WTC11 (cell line): ENCODE measurements around the gene DOCK8. TPM values are rescaled to one million over a fixed set of nuclear protein-coding genes. Genes with fewer than 3 reads are reported as not detected.

Experiments used
- ATAC-seq: fragments of 200-7000 bp; cut with Tn5 transposase; 2 replicates; pipeline ENCODE4 v1.10.0; 2021; ENCODE audit warnings: mild to moderate bottlenecking, moderate library complexity
- CTCF ChIA-PET: fragments of 300-600 bp; sonication (Branson Sonifier 250); formaldehyde crosslinking; loops from one replicate; lab custom pipeline; 2021; ENCODE audit warnings: antibody characterized with exemption; lab: Charles Lee
- POLR2A ChIA-PET: fragments of 350-600 bp; sonication (Branson Sonifier 250); formaldehyde crosslinking; loops from one replicate; lab custom pipeline; 2021; ENCODE audit warnings: antibody characterized with exemption; lab: Charles Lee
- DNase-seq: peaks from one replicate; pipeline ENCODE4 v3.0.0; 2021; ENCODE audit warnings: low spot score
- H3K27ac Mint-ChIP-seq: 2 replicates; pipeline ENCODE4 v1.8.0; 2021; ENCODE audit warnings: mixed read lengths
- H3K27me3 Mint-ChIP-seq: 2 replicates; pipeline ENCODE4 v1.8.0; 2021; ENCODE audit warnings: low read depth, mild to moderate bottlenecking, moderate library complexity, mixed read lengths
- H3K36me3 Mint-ChIP-seq: 2 replicates; pipeline ENCODE4 v1.8.0; 2021; ENCODE audit warnings: mixed read lengths
- H3K4me1 Mint-ChIP-seq: 2 replicates; pipeline ENCODE4 v1.8.0; 2022; ENCODE audit warnings: mixed read lengths
- H3K4me3 Mint-ChIP-seq: 2 replicates; pipeline ENCODE4 v1.8.0; 2021; ENCODE audit warnings: mild to moderate bottlenecking, moderate library complexity, mixed read lengths
- H3K9me3 Mint-ChIP-seq: 2 replicates; pipeline ENCODE4 v1.8.0; 2021; ENCODE audit warnings: mixed read lengths
- CBFB ChIP-seq: sonication (generic); formaldehyde crosslinking; IDR thresholded peaks from 2 replicates; pipeline ENCODE4 v1.8.1; 2022; ENCODE audit warnings: mild to moderate bottlenecking, low read depth, missing genetic modification reagents
- CREM ChIP-seq: sonication (generic); formaldehyde crosslinking; IDR thresholded peaks from 2 replicates; pipeline ENCODE4 v1.8.1; 2022; ENCODE audit warnings: mild to moderate bottlenecking, missing genetic modification reagents, moderate library complexity
- GRHL2 ChIP-seq: fragments of 250-450 bp; sonication (Bioruptor Pico); IDR thresholded peaks from 2 replicates; pipeline ENCODE4 v1.8.0; 2022; ENCODE audit warnings: mild to moderate bottlenecking, moderate library complexity; ENCODE audit not compliant: insufficient replicate concordance, severe bottlenecking
- GTF2I ChIP-seq: fragments of 250-450 bp; sonication (Bioruptor Pico); conservative IDR thresholded peaks from 2 replicates; pipeline ENCODE4 v1.4.0; 2021; ENCODE audit warnings: mild to moderate bottlenecking
- JAZF1 ChIP-seq: fragments of 250-450 bp; sonication (Bioruptor Pico); IDR thresholded peaks from 2 replicates; pipeline ENCODE4 v1.9.0; 2021; ENCODE audit warnings: moderate library complexity, mild to moderate bottlenecking, inconsistent platforms
- MXD4 ChIP-seq: fragments of 250-450 bp; sonication (Bioruptor Pico); IDR thresholded peaks from 2 replicates; pipeline ENCODE4 v1.8.0; 2021; ENCODE audit warnings: mild to moderate bottlenecking, moderate library complexity, borderline replicate concordance
- NR3C1 ChIP-seq: sonication (generic); formaldehyde crosslinking; conservative IDR thresholded peaks from 2 replicates; pipeline ENCODE4 v1.8.1; 2023; ENCODE audit warnings: low read depth, mild to moderate bottlenecking, missing genetic modification reagents
- RELA ChIP-seq: sonication (generic); formaldehyde crosslinking; IDR thresholded peaks from 2 replicates; pipeline ENCODE4 v1.8.1; 2022; ENCODE audit warnings: missing genetic modification reagents, mild to moderate bottlenecking, borderline replicate concordance
- TCF7 ChIP-seq: sonication (generic); formaldehyde crosslinking; IDR thresholded peaks from 2 replicates; pipeline ENCODE4 v1.8.0; 2022; ENCODE audit warnings: mild to moderate bottlenecking, low read depth, missing genetic modification reagents, moderate library complexity
- TEAD4 ChIP-seq: sonication (generic); formaldehyde crosslinking; IDR thresholded peaks from 2 replicates; pipeline ENCODE4 v1.8.0; 2022; ENCODE audit warnings: mild to moderate bottlenecking, missing genetic modification reagents
- ZNF121 ChIP-seq: sonication (generic); formaldehyde crosslinking; IDR thresholded peaks from 2 replicates; pipeline ENCODE4 v1.8.0; 2023; ENCODE audit warnings: missing genetic modification reagents
- ZNF219 ChIP-seq: sonication (generic); formaldehyde crosslinking; IDR thresholded peaks from 2 replicates; pipeline ENCODE4 v1.8.0; 2023; ENCODE audit warnings: missing genetic modification reagents, mild to moderate bottlenecking, borderline replicate concordance
- ZNF232 ChIP-seq: sonication (generic); formaldehyde crosslinking; IDR thresholded peaks from 2 replicates; pipeline ENCODE4 v1.8.0; 2022; ENCODE audit warnings: mild to moderate bottlenecking, missing genetic modification reagents
- ZNF317 ChIP-seq: sonication (generic); formaldehyde crosslinking; IDR thresholded peaks from 2 replicates; pipeline ENCODE4 v1.8.1; 2023; ENCODE audit warnings: low read depth, mild to moderate bottlenecking, moderate library complexity, missing genetic modification reagents, borderline replicate concordance
- total RNA-seq: library from RNA; stranded (reverse); gene quantifications from 3 replicates; pipeline ENCODE4 v1.2.3, GENCODE V29; 2021
- TF ChIP-seq, protein P1 (sequence below): sonication (generic); formaldehyde crosslinking; IDR thresholded peaks from 2 replicates; pipeline ENCODE4 v1.8.1; 2022; ENCODE audit warnings: mild to moderate bottlenecking, missing genetic modification reagents, moderate library complexity, borderline replicate concordance
- TF ChIP-seq, protein P2 (sequence below): sonication (generic); formaldehyde crosslinking; IDR thresholded peaks from 2 replicates; pipeline ENCODE4 v1.8.1; 2023; ENCODE audit warnings: mild to moderate bottlenecking, missing genetic modification reagents, moderate library complexity
- TF ChIP-seq, protein P3 (sequence below): sonication (generic); formaldehyde crosslinking; IDR thresholded peaks from 2 replicates; pipeline ENCODE4 v1.8.1; 2022; ENCODE audit warnings: low read depth, mild to moderate bottlenecking, moderate library complexity, missing genetic modification reagents, borderline replicate concordance
- TF ChIP-seq, protein P4 (sequence below): sonication (generic); formaldehyde crosslinking; IDR thresholded peaks from 2 replicates; pipeline ENCODE4 v1.8.0; 2022; ENCODE audit warnings: mild to moderate bottlenecking, missing genetic modification reagents
- TF ChIP-seq, protein P5 (sequence below): fragments of 250-450 bp; sonication (Bioruptor Pico); IDR thresholded peaks from 2 replicates; pipeline ENCODE4 v1.9.0; 2021; ENCODE audit warnings: moderate library complexity, mild to moderate bottlenecking, inconsistent platforms, borderline replicate concordance
- TF ChIP-seq, protein P6 (sequence below): sonication (generic); formaldehyde crosslinking; IDR thresholded peaks from 2 replicates; pipeline ENCODE4 v1.8.1; 2023; ENCODE audit warnings: mild to moderate bottlenecking, missing genetic modification reagents, moderate library complexity

DOCK8 gene
- total RNA-seq, 1 experiment from 2014 or later: 3.2 TPM

DNA sequence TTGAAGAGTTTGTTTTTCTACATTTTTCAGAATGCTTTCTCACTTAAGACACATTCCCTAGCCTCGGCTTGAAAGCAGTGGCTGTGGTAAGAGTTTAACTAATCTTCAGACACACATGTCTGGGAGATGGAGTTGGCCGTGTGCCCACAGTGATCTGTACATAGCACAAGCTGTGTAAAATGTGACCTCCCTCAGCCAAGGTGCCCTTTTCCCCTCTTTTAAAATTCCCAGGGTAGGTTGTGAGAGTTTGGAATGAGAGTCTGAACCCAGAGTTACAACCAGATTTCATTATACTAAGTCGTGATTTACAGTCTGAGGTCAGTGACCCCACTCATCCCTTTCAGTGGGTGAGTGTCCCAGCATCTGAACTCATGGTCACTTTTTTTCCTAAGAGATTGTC lies 230.4 kb downstream of the DOCK8 start:
- peaks cover 20% of the 10 kb centered on the region for H3K4me1 Mint-ChIP-seq
- H3K9me3 Mint-ChIP-seq: peaks cover 22% of the 10 kb centered on the region
- ATAC-seq (no peak), DNase-seq (no peak)
- POLR2A ChIA-PET: no interaction called here
- CTCF ChIA-PET: interaction anchor here (0.5 kb wide), 1 partner anchor 83 kb away, joined by 3 read pairs; no protein-coding TSS in a partner anchor
- H3K4me3 Mint-ChIP-seq: no peak overlapping the region
- H3K27ac Mint-ChIP-seq: peak overlapping the region; percentile 18; the same call in 1 of the 2 replicates
- no peak for TF ChIP-seq ZNF121 (CRISPR knock-in tag)
- TF ChIP-seq, protein P1, sequence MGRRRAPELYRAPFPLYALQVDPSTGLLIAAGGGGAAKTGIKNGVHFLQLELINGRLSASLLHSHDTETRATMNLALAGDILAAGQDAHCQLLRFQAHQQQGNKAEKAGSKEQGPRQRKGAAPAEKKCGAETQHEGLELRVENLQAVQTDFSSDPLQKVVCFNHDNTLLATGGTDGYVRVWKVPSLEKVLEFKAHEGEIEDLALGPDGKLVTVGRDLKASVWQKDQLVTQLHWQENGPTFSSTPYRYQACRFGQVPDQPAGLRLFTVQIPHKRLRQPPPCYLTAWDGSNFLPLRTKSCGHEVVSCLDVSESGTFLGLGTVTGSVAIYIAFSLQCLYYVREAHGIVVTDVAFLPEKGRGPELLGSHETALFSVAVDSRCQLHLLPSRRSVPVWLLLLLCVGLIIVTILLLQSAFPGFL (CRISPR knock-in tag): no peak
- TF ChIP-seq, protein P2, sequence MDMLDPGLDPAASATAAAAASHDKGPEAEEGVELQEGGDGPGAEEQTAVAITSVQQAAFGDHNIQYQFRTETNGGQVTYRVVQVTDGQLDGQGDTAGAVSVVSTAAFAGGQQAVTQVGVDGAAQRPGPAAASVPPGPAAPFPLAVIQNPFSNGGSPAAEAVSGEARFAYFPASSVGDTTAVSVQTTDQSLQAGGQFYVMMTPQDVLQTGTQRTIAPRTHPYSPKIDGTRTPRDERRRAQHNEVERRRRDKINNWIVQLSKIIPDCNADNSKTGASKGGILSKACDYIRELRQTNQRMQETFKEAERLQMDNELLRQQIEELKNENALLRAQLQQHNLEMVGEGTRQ (CRISPR knock-in tag): no peak
- TF ChIP-seq GRHL2: no peak
- TF ChIP-seq CBFB (CRISPR knock-in tag): no peak
- no peak for TF ChIP-seq NR3C1 (CRISPR knock-in tag)
- TF ChIP-seq JAZF1 (CRISPR knock-in tag): no peak
- TF ChIP-seq MXD4 (CRISPR knock-in tag): no peak
- TF ChIP-seq ZNF317: no peak
- TF ChIP-seq GTF2I (CRISPR knock-in tag): no peak
- TF ChIP-seq TEAD4 (CRISPR knock-in tag): no peak
- TF ChIP-seq ZNF232 (CRISPR knock-in tag): no peak
- no peak for TF ChIP-seq ZNF219 (CRISPR knock-in tag)
- TF ChIP-seq, protein P3, sequence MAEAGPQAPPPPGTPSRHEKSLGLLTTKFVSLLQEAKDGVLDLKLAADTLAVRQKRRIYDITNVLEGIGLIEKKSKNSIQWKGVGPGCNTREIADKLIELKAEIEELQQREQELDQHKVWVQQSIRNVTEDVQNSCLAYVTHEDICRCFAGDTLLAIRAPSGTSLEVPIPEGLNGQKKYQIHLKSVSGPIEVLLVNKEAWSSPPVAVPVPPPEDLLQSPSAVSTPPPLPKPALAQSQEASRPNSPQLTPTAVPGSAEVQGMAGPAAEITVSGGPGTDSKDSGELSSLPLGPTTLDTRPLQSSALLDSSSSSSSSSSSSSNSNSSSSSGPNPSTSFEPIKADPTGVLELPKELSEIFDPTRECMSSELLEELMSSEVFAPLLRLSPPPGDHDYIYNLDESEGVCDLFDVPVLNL (CRISPR knock-in tag): no peak
- TF ChIP-seq, protein P4, sequence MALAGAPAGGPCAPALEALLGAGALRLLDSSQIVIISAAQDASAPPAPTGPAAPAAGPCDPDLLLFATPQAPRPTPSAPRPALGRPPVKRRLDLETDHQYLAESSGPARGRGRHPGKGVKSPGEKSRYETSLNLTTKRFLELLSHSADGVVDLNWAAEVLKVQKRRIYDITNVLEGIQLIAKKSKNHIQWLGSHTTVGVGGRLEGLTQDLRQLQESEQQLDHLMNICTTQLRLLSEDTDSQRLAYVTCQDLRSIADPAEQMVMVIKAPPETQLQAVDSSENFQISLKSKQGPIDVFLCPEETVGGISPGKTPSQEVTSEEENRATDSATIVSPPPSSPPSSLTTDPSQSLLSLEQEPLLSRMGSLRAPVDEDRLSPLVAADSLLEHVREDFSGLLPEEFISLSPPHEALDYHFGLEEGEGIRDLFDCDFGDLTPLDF (CRISPR knock-in tag): no peak
- no peak for TF ChIP-seq TCF7 (CRISPR knock-in tag)
- no peak for TF ChIP-seq CREM (CRISPR knock-in tag)
- TF ChIP-seq RELA (CRISPR knock-in tag): no peak
- TF ChIP-seq, protein P5, sequence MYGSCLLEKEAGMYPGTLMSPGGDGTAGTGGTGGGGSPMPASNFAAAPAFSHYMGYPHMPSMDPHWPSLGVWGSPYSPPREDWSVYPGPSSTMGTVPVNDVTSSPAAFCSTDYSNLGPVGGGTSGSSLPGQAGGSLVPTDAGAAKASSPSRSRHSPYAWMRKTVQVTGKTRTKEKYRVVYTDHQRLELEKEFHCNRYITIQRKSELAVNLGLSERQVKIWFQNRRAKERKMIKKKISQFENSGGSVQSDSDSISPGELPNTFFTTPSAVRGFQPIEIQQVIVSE (CRISPR knock-in tag): no peak
- TF ChIP-seq, protein P6, sequence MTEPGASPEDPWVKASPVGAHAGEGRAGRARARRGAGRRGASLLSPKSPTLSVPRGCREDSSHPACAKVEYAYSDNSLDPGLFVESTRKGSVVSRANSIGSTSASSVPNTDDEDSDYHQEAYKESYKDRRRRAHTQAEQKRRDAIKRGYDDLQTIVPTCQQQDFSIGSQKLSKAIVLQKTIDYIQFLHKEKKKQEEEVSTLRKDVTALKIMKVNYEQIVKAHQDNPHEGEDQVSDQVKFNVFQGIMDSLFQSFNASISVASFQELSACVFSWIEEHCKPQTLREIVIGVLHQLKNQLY (CRISPR knock-in tag): no peak
- peaks cover 22% of the 10 kb centered on the region for H3K36me3 Mint-ChIP-seq
- H3K27me3 Mint-ChIP-seq: no peaks in the 10 kb centered on the region
